HG03460 (cell line): ENCODE results near the gene ITPRID1.

Experiments used
- ATAC-seq: cut with Tn5 transposase; IDR thresholded peaks from one replicate; pipeline ENCODE4 v1.9.1; 2021; ENCODE audit not compliant: unreplicated experiment

ITPRID1 gene

DNA sequence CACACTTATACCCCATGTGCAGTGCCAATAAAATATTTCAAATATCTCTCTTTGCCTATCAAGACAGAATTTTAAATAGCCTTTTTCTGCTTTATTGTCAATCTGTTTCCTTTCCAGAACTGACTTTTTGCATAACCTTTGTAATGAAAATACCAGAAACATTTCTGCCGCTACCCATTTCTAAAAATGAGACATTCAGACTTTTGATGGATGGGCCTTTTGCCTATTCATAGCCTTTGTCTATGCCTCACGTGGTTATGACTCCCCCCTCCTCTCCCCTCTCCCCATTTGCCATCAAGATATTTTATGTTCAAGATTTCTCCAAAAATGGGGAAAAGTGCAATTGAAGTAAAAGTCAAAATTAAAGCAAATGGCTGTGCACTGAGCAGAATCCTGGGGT lies 179.0 kb downstream of the ITPRID1 start:
- no peak for ATAC-seq

DNA sequence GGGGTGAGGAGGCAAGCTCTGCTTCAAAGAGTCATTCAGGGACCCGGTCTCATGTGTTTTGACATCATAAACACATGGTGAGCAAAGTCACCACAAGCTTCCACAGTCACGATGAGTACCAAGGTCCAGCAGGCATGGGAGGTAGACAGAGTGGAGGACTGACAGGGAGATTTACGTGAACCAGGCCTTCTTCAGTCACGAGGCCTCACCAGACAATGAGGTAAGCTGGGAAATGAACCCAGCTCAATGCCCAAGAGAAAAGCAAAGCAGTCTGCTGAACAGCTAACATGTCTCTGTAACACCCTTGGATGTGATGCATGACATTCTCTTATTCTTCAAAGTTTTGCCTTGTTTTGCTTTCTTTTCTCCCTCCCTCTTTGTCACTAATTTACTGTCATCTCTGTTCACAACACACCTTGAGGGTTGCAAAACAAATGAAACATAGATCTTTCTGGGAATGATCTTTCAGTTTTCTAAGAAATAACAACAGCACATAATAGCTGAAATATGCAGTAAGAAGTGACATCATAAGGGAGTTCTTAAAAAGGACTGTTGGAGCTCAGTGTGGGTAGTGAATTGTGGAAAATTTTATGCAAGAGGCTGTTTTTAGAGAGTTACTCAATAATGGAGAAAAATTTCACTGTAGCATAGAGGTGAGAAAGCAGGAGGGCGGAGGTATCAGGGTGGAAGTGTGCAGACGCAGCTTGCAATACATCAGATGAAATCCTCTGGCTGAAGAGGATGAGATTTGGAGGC lies 182.1 kb downstream of the ITPRID1 start:
- ATAC-seq, result no peak

DNA sequence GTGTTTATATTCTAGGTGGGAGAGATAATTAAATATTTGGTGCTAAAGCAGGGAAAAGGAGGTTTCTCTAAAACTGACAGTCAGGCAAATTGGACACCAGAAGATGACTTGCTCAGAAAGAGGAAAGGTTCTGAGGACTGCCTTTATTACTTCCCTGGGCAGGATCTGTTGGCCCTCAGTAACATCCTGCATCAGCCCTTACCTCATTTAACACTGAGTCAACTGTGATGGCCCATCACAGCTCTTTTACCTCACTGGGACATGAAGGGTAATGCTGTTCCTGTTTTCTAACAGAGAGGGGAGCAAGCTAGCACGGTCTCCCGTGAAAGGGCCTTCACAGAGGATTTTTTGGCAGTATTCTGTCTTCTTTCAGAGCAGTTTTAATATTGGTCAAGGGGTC lies 185.2 kb downstream of the ITPRID1 start:
- ATAC-seq, result no peak

DNA sequence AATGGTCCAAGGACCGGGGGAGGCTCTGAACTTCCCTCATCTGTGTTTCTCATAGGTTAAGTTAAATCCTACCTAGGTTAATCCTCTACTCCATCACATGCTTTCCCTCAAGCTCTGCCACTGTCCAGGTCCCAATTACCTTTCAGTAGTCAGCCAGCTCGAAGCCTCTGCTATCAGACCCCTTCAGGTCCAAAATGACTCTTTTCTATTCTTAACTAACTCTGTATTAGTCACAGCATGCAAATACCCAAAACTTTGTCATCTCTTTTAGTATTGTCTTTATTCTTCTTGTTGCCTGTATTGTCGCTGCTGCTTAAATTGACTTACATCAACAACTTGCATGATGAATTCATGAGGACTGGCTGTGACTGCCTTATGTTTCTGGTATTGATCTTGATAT lies 188.5 kb downstream of the ITPRID1 start:
- no peak for ATAC-seq

DNA sequence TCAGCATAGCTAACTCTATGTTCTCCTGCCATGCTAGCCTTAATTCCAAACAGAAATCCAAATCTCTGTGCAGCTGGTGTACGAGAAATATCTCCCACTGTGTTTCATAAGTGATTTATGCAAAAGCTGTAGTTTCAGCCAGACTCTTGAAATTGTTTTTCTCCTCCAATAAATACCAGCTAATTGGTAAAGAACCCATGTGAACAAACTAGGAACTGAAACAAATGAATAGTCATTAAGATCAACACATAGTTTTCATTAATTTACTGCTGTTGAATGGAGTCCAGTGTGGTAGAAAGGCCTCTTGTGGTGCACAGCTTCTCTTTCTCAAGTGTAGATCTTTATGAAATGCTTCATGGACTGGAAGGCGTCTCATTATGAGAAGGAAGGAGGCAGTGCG lies 191.5 kb downstream of the ITPRID1 start:
- no peak for ATAC-seq

DNA sequence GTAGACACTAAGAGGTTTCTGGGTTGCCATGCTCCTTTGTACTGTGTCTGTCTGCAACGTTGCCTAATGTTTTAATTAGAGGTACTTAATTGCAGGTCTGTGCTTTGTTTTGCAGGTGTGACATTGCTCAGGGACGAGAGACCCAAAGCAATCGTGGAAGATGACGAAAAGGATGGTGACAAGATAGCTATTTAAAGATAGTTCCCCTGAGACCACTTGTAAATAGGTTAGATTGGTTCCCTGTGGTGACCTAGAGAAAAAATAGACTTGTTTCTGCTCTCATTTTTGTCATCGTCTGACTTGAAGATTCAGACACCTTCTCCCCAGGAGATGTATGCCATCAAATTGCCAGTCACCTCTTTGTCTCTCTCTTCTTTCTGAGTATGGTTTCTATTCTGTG lies 193.2 kb downstream of the ITPRID1 start:
- no peak for ATAC-seq
